Measurements from ENCODE around the gene ALAD.
"Not testable (repeated sequence)": the region's sequence is repeated elsewhere in the genome, so short reads cannot be mapped to it uniquely, and the experiment has no call there.

Gene ALAD

GRCh38 chr9:113397203-113397631, 3.9 kb downstream of the ALAD start:
- peak; percentile 72 for DNase-seq

DNA sequence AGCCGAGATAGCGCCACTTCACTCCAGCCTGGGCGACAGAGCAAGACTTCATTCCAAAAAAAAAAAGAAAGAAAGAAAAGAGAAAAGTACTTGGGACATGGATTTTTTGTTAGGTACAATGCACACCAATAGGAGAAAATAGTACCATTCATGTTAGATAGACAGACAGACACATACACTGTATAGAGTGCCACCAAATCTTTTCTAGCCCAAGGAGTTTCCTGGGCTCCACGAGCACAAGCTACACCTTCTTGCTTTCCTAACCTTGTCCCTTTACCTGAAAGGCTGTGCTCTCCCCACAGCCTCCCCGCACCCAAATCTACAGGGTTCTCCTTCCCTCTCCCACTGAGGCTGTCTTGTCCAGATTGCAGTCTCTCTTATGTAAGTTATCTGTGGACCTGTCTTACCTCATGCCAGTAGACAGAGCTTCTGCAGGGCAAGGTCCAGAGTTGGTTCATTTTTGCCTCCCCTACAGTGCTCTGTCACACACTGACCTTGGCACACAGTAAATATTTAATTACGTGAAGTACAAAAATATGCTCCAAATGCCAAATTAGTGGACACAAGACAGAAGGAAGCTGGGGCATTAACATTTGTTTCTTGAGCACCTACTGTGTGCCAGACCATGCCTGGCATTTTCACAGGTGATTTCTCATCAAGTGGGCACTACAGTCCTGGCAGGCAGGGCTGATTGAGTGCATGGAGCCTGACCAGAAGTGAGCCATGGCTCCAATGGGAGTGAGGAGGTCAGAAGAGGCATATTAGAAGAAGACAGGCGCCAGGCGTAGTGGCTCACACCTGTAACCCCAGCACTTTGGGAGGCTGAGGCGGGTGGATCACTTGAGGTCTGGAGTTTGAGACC, 5.9 kb downstream of the ALAD start:
- no peak for DNase-seq

- no peak for DNase-seq
Measured at GRCh38 chr9:113393281-113393680, 7.8 kb downstream of the ALAD start.

GRCh38 chr9:113391917-113392316, 9.2 kb downstream of the ALAD start:
- DNase-seq: no peak

DNA sequence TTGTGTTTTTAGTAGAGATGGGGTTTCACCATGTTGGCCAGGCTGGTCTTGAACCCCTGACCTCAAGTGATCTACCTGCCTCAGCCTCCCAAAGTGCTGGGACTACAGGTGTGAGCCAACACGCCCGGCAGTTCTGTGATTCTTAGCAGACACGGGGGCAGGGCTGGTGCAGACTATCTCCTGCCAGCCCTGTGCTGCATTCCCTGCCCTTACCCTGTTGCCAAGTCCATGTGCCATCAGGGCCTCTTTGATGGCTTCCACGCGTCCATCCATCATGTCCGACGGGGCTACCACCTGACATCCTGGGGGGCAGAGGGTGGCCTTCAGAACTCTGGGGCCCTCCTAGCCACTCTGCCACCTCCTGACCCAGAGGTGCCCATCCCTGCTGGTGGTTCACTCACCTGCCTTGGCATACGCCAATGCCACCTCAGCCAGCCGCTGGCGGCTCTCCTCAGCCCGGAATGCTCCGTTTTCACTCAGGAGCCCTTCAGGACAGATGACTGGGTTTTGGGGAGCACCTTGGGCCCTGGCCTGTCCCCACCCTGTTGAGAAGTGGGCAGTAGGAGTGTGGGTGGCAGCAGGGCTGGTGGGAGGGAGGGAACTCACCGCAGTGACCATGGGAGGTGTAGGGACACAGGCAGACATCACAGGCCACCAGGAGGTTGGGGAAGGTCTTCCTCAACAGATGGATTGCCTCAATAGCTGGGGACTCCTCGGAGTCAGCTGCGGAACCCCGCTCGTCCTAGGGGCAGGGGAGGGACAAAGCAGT, 10.7 kb downstream of the ALAD start:
- no peak for DNase-seq

GRCh38 chr9:113389451-113389850, 11.6 kb downstream of the ALAD start:
- no peak for DNase-seq

DNA sequence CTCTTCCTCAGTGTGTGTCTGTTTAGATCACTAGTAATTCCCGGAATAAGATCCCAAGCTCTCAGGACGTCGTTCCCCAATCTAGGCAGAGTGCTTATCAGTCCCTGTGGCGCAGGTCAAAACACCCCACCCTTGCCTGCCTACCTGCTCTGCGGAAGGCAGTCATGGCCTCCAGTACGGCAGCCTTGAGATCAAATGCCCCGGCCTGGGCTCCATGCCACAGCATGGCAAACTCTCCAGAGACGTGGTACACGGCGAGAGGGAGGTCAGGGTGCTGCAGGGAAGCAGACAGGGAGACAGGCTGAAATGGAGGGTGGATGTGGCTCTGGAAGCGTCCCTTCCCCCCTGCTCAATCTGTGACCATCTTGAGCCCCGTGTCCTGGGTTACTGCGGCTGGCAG, 12.3 kb downstream of the ALAD start:
- no peak for DNase-seq

- DNase-seq: no peak
Measured at GRCh38 chr9:113387560-113388230, 13.4 kb downstream of the ALAD start.

DNA sequence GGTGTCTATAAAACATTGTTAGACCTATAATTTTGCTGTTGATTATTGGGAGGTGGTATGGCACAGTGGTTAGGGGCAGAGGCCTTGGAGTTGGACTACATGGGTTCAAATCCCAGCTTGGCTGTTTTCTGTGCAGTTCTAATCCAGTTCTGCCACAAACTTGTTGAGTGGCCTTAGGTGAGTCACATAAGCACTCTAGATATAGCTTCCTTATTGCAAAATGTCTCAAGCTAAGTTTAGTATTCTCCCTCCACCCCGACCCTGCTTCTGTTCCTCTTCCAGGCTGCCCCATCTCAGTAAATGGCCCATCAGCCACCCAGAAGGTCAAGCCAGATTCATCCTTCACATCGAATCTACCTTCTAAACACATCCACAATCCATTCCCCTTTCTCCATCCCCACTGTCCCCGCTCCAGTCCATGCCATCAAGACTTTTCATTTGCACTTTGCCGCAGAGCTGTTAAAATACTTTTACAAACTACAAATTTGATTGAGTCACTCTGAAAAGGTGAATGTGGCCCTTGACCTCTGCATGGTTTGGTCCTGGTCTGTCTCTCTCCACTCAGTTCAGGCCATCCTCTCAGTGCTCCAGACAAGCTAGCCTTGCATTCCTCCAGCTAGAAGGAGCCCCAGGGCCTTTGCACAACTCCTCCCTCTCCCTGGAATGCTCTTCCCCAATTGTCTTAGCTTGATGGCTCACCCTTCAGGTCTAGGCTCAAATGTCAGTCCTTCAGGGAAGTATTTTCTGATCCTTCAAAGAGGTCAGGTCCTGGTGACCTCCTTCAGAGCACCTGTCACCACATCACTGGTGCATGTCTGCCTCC, 14.3 kb downstream of the ALAD start:
- peak; percentile 67 for DNase-seq

DNA sequence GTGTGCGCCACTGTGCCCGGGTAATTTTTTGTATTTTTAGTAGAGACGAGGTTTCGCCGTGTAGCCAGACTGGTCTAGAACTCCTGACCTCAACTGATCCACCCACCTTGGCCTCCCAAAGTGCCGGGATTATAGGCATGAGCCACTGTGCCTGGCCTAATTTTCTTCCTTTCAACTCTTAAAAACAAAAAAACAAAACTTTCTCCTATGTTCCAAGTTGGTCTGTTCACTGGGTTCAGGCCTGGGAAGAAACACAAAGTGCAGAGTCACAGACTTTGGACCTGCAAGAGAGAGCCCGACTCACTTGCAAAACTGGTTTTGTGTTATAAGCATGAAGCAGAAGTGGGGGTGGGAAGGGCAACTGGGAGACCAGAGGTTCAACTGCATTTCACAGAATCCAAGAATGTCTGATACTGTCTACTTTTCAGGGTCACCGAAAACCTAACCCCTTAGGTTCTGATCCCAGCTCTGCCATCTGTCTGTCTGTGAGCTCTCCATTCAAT, 19.1 kb downstream of the ALAD start:
- peak; percentile 82 for DNase-seq

DNA sequence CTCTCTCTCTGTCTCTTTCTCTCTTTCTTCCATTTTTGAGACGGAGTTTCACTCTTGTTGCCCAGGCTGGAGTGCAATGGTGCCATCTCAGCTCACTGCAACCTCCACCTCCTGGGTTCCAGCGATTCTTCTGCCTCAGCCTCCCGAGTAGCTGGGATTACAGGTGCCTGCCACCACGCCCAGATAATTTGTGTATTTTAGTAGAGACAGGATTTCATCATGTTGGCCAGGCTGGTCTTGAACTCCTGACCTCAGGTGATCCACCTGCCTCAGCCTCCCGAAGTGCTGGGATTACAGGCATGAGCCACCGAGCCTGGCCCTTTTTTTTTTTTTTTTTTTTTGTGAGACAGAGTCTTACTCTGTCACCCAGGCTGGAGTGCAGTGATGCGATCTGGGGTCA, 19.6 kb downstream of the ALAD start:
- not testable (repeated sequence) for DNase-seq

DNA sequence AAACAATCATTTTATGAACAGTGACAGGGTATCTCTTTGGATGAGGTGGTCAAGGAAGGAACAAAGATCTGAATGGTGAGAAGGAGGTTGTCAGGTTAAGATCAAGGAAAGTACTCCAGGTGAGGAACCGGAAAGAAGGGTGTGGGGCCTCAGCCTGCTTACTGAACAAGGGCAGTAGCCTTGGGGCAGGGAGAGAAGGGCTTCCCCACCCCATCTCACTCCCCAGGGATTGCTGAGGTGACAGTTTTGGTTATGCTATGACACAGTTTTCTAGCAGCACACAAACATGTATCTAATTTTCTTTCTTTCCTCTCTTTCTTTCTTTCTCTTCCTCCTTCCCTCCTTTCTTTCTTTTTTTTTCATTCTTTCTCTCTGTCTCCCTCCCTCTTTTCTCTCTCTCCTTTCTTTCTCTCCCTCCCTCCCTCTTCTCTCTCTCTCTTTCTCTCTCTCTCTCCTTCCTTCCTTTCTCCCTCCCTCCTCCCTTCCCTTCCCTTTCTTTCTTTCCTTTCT, 20.2 kb downstream of the ALAD start:
- no peak for DNase-seq

DNA sequence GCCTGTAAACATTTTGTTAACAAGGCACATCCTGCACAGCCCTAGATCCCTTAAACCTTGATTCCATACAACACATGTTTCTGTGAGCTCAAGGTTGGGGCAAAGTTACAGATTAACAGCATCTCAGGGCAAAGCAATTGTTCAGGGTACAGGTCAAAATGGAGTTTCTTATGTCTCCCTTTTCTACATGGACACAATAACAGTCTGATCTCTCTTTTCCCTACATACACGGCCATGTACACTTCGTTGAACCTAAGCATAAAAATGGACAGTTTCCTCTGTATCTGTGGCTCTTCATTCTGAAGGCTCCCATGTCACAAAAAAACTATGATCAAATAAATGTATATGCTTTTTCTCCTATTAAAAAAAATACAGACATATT, 21.3 kb downstream of the ALAD start:
- DNase-seq: not testable (repeated sequence)

DNA sequence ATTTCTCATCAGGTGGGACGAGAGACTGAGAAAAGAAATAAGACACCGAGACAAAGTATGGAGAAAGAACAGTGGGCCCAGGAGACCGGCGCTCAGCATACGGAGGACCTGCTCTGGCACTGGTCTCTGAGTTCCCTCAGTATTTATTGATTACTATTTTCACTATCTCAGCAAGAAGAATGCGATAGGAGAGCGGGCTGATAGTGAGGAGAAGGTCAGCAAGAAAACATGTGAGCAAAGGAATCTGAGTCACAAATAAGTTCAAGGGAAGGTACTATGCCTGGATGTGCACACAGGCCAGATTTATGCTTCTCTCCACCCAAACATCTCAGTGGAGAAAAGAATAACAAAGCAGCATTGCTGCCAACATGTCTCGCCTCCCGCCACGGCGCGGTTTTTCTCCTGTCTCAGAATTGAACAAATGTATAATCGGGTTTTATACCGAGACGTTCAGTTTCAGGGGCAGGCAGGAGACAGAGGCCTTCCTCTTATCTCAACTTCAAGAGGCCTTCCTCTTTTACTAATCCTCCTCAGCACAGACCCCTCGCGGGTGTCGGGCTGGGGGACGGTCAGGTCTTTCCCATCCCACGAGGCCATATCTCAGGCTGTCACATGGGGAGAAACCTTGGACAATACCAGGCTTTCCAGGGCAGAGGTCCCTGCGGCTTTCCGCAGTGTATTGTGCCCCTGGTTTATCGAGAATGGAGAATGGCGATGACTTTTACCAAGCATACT, 21.8 kb downstream of the ALAD start:
- not testable (repeated sequence) for DNase-seq

DNA sequence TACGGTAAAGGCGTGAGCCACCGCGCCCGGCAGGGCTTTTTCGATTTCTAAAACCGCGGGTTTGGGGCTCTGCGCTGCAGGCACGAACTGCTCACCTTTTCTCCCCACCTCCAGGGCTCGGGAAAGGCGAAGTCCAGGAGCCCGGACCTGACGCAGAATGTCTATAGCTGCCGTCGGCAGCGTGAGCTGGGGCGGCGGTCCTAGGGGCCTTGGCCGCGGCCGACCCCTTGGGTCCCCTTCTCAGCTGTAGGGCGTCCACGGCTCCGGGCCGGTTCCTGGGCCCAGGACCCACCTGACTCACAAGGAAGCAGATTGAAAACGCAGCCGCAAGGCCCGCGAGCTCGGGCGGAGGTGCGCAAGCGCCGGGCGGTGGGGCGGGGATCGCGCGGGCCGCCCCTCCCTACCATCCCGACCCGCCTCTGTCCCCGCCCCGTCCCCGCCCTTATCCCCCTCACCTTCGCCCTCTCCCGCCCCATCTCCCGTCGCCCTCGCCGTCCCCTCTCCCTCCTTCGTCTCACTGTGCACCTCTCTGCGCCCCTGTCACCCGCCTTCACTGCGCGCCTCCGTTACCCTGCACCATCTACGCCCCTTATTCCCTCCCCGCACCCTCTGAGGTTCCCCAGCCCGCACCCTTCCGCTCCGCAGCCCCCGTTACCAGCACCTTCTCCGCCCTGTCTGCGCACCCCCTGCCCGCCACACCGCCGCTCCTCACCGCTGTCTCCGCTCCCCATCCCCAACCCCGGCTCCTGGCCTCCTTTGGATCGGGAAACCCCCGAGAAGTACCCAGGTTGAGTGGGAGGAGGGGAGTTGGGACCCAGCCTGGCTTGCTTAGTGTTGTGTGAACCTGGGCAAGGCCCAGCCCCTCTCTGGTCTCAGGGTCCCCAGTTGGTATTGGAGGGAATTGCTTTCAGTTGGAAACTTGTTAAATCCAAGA, 24.2 kb downstream of the ALAD start, which contains the start of gene HDHD3:
HDHD3 (minus strand) TSS at position 353 of the 934 bp plus-strand sequence. CDS start 2,632 bp downstream, outside the sequence.
- DNase-seq: peak; percentile 93

DNA sequence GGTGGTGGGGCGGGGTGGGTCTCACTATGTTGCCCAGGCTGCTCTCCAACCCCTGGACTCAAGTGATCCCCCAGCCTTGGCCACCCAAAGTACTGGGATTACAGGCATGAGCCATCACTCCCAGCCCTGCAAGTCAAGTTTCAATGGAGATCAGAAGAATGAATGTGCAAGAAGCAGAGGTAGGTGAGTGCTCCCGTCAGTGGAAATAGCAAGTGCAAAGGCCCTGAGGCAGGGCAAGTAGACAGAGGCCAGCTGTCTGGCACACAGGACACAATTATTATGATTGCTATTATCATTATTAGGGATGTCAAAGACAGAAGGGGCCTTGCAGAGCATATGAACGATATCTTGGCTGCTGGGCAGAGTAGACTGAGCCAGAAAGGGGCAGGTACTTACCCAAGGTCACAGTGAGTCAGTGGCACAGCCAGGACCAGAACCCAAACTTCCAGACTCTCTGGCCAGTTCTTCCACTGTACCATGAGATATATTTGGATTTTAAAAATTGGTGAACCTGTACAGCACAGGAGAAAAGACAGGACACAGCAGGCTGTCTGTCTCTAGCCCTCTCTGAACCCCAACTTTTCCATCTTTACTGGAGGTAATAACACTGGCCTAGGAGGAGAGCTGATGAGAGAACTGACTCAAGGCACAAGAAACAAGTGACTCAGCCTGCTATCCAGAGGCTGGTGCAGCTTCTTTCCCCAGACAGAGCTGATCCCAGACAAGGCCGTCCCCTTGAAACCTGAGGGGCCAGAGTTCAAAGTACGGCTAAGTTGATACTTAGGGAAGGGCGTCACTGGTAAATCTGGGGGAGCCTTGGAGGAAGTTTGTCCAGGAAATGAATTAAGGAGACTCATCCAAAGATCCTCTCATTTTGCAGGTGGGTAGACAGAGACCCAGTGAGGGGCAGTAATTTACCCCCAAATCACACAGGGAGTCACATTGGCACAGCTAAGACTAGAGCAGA, 25.7 kb downstream of the ALAD start:
- DNase-seq: no peak

DNA sequence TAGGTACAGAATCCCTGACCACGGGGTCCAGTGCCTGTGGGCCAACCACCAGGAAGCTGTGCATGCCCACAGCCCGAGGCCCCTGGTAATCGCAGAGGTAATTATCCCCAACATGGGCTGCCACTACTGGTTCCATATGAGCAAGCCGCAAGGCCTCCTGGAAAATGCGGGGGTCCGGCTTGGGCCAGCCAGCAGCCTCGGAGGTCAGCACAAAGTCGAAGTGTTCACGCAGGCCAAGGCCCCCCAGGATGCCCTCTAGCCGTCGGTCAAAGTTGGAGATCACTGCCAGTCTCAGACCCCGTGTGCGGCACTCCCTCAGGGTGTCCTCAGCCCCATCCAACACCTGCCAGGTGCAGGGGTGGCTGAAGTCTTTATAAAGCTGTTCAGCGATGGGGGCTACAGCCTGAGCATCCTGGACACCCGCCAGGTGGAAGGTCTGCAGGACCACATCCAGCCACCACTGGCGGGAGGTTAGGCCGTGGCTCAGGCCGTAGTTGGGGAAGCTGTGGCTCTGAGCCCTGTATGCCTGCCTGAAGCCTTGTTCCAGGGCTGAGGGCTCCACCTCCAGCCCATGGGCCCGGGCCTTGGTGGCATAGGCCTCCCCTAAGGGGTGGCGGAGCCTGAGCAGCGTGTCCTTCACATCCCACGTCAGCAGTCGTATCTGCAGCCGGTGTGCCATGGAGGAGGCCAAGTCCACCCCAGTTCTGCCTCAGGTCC, 27.2 kb downstream of the ALAD start:
- no peak for DNase-seq

- no peak for DNase-seq
Measured at GRCh38 chr9:113373256-113373655, 27.8 kb downstream of the ALAD start.
